GM18951 (cell line): ENCODE measurements around the gene RTN4RL2.
A peak's percentile ranks its signal among the peaks of the same experiment; 100 is the strongest.

Source experiments
- POLR2A ChIP-seq: IDR thresholded peaks from 4 replicates; pipeline ENCODE4 v1.6.1; 2011; ENCODE audit warnings: mild to moderate bottlenecking; ENCODE audit not compliant: insufficient read length, insufficient read depth; ENCODE audit errors: extremely low read depth
- in situ Hi-C: fragments of 300-500 bp; cut with MboI; formaldehyde crosslinking; loops from one replicate; pipeline ENCODE4 v1.12.0; 2022; ENCODE audit warnings: low sequenced_read_pairs, mixed read lengths, inconsistent platforms; ENCODE audit not compliant: unreplicated experiment

The RTN4RL2 gene

DNA sequence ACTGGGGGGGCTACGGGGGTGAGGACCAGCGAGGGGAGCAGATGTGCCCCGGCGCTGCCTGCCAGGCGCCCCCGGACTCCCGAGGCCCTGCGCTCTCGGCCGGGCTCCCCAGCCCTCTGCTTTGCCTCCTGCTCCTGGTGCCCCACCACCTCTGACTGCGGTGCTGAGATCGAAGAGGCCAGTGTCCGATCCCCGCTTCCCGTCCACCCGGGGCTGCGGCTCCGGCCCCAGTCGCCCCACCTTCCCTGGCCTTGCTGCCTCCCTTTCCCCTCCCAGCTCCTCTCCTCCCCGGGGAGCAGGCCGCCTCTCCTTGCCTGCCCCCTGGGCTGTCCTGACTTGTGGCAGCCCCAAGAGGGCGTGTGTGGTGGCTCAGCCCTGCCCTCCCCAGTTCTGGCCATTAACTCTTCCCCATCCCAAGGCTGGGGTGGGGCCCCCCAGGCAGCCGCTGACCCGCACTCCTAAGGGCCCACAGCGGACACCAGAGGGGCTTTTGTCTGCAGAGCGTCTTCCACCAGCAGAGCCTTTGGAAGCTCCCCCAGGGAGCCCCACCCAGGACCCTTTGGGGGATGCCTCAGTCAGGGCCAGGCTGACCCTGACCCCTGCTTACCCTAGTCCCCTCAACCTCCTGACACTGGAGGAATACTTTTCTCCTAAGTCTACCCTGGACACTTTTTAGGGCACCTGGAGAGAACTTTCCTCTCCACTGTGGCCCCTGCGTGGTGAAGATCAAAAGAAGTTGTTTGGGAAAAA, 16.6 kb downstream of the RTN4RL2 start:
- TF ChIP-seq POLR2A, result peak; percentile 35
- in situ Hi-C loops, result no loop called here

GRCh38 chr11:57477507-57478189, 17.3 kb downstream of the RTN4RL2 start:
- in situ Hi-C loops, result no loop called here
- no peak for TF ChIP-seq POLR2A

DNA sequence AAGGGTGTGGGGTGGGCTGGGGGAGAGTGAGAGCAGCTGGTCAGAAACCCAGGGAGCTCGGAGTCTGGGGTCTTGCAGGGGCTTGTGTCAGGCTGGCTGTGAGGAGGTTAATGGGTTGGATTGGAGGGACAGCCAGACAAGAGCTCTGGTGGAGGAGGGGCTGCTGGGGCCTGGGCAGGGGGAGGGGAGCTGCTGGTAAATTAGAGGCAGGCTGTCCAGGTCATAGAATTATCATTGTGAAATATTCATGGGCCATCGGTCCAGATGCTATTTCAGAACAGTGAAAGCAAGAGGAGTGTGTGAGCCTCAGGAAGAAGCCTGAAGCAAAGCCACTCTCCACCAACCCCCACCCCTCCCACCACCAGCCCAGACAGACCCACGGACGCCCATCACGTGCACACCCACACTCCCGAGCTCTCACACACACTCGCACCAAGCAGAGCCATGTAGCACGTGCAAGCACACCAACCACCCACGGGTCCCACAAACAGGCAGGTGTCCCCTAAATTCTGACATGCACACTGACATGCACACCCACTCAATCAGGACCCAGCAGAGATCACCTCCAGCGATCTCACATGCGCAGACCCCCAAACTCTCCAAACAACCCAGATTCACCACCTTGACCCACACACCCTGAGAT, 18.8 kb downstream of the RTN4RL2 start:
- TF ChIP-seq POLR2A, result no peak
- in situ Hi-C loops, result no loop called here

- in situ Hi-C loops, result no loop called here
- TF ChIP-seq POLR2A, result no peak
Observed at GRCh38 chr11:57479911-57480310, 19.6 kb downstream of the RTN4RL2 start.

DNA sequence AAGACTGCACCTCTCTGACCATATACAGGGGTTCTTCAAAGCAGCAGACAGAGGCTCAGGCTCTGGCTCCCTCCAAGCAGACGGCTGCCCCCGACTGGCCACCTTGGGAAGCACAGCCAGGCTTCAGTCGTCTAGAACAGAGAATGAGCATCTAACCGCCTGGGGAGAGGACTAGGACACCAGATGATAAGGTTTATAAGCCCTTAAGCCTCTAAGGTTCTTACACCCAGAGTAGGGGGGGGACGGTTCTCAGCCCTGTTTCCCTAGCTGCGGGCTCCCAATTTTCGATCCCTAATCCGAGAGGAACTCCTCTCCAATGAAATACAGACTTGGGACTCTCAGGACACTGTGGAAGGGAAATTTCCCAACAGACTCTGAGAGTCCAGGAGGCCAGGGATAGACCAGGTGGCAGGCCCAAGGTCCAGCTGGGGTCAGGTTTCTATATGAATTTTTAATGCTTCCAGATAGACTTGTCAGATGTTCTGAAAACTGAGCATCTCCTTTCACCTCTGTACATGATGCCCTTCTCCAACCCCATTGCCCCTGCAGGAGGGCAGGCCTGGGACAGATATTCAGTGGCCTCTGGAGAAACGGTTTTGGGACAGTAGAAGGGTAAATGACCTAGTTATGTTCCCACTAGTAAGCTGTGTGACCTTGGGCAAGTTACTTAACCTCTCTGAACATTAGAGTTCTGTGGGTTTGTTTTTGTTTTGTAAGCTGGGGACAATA, 20.2 kb downstream of the RTN4RL2 start:
- in situ Hi-C loops, result no loop called here
- TF ChIP-seq POLR2A, result no peak

DNA sequence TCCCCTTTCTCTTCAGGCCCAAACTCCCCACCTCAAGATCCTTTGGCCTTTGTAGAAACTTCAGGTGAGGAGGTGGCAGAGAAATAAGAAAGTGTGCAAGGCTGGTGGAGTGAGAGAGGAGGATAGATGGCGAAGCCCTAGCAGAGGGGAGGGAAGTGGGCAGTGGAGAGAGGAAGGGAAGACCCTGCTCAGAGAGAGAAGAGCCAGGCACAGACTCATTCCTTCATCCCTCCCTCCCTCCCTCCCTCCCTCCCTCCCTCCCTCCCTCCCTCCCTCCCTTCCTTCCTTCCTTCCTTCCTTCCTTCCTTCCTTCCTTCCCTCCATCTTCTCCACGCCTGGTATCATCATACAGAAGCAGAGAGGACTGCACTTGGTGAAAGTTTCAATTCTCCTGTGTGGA, 21.0 kb downstream of the RTN4RL2 start:
- in situ Hi-C loops, result no loop called here
- no peak for TF ChIP-seq POLR2A

DNA sequence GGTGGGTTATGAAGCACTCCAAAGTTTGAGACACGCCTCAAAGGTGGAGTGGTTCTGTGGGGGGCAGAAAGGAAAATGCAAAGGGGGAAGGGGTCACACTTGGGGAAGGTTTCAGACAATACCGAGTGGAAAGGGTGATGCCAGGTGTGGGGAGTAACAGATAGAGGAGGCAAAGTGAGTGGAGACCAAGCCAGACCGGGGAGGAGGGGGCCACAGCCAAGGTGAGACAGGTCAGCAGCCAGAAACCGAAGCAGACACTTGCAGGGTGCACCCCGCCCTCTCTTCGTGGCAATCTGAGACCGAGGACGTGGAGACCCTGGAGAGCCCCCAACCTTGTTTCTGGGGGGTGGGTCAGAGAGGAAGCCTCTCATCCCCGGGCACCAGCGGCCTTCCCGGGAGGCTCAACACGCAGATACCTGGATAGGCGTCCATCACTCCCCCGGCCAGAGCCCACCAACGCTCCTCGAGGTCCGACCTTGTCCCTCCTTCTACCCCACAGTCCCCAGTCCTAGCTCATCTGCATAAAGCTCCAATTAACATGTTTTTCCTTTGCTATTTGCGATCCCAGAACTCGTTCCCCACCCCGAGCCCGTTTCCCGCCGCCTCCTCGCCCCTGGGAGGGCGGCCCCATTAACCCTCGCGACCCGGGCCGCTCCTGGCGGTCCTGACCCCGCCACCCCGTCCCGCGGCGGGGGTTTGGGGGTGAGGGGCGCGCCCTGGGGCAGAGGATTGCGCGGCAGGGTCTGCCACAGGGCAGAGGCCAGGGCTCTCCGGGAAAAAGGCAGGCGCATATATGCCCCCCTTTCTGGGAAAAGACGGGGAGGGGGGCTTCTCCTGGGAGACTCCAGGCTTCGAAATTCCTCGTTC, 21.8 kb downstream of the RTN4RL2 start:
- TF ChIP-seq POLR2A, result no peak
- in situ Hi-C loops, result no loop called here

- in situ Hi-C loops, result no loop called here
- TF ChIP-seq POLR2A, result no peak
Observed at GRCh38 chr11:57482782-57483561, 22.6 kb downstream of the RTN4RL2 start.

GRCh38 chr11:57483562-57483918, 23.2 kb downstream of the RTN4RL2 start:
- no peak for TF ChIP-seq POLR2A
- in situ Hi-C loops, result no loop called here

GRCh38 chr11:57484141-57484710, 23.9 kb downstream of the RTN4RL2 start:
- TF ChIP-seq POLR2A, result no peak
- in situ Hi-C loops, result no loop called here

GRCh38 chr11:57485217-57485990, 25.1 kb downstream of the RTN4RL2 start:
- in situ Hi-C loops, result no loop called here
- no peak for TF ChIP-seq POLR2A
